Measurements from ENCODE around the gene LRFN2.

LRFN2 gene

DNA sequence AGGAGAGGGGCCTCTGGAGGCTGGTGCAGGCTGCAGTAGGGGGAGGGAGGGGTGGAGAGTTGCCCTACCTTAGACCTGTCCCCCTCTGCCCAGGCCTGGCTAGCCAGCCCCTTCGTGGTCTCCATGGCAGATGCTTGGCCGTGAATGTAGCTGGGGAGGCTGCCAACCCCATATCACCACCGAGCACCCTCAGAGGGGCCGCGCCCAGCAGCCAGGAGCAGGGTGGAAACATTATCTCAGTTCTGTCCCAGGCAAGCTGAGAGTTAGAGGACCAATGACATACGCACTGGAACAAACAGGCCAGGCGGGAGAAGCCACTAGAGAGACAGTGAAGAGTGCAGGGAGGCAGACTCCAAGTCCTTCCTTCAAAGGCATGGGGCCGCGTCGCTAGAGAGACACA is 66.5 kb downstream of the LRFN2 start:
- DNase-seq (ENCODE audit: extremely low read depth in 1 of 2, low read depth in 1 of 2) = no peak

GRCh38 chr6:40520084-40520483 is 67.1 kb downstream of the LRFN2 start:
- DNase-seq (ENCODE audit: extremely low read depth in 1 of 2, low read depth in 1 of 2) = no peak

DNA sequence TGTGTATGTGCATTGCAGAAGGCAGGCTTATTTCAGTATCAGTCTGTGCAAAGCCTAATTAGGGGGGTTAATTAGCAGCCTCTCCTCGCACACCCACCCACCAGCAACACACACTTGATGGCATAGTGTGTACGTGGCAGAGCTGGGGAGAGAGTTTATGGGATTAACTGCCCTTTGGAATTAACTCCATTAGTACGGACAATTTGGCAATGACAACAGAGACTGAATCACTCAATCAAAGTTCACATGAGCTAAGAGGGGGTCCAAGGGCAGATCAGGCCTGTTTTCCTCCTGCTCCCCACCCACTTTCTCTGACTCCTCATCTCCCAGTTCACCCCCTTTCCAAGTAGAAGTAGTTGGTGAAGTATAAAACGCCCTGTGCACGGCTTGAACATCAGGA is 69.5 kb downstream of the LRFN2 start:
- DNase-seq (ENCODE audit: extremely low read depth in 1 of 2, low read depth in 1 of 2) = no peak

- DNase-seq (ENCODE audit: extremely low read depth in 1 of 2, low read depth in 1 of 2) = no peak
Observed at GRCh38 chr6:40516429-40516828, 70.7 kb downstream of the LRFN2 start.

DNA sequence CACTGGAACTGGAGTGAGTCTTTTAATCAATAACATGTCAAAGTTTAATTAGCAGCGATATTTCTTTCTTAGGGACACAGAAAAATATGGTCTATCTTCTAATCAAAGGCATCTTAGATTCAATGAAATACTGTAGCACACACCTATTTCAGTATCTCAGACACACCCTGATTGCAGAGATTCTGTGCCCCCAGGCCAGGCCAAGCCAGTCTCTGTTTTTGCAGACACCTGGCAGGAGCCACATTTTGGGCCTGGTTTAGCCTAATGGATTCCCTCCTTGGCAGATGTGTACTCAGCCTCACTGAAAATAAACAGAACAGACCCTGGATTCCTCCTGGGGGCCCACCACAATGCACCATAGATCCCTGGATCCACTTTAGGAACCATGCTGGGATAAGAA is 74.8 kb downstream of the LRFN2 start:
- no peak for DNase-seq (ENCODE audit: extremely low read depth in 1 of 2, low read depth in 1 of 2)

DNA sequence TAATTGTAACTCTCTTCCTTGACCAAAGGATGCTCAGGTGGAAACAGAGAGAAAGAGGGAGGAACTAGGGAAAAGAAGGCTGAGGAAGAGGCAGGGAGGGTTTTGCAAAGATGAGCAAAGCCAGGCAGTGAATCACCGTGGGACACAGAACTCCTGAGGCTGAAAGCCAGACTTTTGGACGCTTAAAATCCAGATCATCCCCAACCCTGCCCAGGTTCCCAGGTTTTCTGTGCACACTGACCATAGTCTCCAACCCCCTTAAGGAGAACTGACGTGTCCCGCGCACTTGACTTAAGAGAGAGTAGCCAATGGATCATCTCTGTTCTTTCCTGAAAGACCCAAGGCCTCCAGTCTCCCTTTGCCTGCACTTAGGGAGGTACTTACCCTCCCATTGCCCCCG is 75.3 kb downstream of the LRFN2 start:
- DNase-seq (ENCODE audit: extremely low read depth in 1 of 2, low read depth in 1 of 2) = no peak

DNA sequence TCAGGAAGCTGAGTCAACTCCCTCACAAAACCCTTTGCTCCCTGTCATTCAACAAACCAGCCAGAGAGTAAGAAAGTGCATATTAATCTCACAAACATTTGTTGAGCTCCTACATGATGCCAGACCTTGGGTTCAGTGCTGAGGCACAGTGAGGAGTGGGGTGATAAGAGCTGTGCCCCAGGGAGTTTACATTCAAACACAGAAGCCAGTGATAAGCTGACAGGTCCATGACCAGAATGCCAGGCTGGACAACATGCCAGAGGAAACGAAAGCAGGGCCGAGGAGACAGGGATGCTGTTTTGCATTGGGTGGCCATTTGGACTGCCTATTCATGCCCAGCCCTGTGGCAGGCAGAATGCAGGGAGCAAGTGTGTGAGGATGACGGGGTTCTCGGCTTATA is 76.7 kb downstream of the LRFN2 start:
- DNase-seq (ENCODE audit: extremely low read depth in 1 of 2, low read depth in 1 of 2) = no peak

- no peak for DNase-seq (ENCODE audit: extremely low read depth in 1 of 2, low read depth in 1 of 2)
Observed at GRCh38 chr6:40509716-40510260, 77.4 kb downstream of the LRFN2 start.

GRCh38 chr6:40509086-40509485 is 78.1 kb downstream of the LRFN2 start:
- no peak for DNase-seq (ENCODE audit: extremely low read depth in 1 of 2, low read depth in 1 of 2)

DNA sequence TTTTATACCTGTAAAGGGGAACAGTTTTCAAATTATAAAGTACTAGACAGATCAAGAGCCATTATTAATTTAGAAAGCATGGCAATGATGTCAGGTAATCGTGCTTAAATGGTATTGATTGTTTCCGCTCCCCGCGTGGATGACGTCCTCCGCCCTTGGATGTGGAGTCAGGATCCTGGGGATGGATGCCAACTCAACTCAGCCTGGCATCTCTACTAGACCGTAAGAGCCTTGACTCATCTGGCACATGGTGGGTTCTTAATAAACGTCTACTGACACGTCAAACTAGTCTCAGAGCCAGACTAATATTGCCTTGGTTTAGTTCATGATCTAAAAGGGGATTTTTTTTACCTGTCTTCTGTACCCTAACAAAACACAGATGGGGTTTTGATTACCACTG is 80.2 kb downstream of the LRFN2 start:
- no peak for DNase-seq (ENCODE audit: extremely low read depth in 1 of 2, low read depth in 1 of 2)

GRCh38 chr6:40505191-40505810 is 81.9 kb downstream of the LRFN2 start:
- no peak for DNase-seq (ENCODE audit: extremely low read depth in 1 of 2, low read depth in 1 of 2)

DNA sequence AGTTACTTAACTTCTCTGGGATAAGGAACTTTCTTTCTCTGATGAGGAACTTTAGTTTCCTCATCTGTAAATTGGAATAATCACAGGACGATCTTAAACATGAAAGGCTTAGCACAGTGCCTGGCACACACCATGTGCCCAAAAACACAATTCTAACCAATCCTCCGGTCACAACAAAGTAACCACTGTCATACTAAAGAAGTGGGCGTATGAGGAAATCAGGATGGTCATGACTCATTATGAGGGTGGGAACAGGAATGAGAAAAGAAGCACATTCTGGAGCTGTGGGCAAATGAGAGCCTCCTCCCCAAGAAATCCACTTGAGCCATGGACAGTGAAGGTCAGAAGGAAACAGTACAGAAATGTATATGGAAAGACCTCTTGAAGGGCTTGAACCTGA is 82.9 kb downstream of the LRFN2 start:
- no peak for DNase-seq (ENCODE audit: extremely low read depth in 1 of 2, low read depth in 1 of 2)

DNA sequence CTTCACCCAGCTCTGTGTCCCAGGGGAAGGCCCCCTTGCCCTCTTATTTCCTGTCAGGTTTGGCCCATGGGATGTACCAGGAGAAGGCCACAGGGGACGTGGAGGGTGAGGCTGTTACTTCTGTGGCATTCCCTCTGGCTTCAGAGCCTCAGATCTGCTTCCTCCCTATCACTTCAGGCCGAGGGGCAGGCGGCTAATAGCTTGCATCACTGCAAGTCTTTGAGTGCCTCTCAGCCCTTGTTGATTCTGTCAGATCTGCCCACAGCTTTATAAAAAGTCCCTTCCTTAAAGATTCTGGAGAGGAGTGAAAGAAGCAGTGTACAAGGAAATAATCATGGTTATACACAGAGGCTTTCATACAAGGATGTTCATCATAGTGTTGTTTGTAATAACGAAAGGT is 86.9 kb downstream of the LRFN2 start:
- DNase-seq (ENCODE audit: extremely low read depth in 1 of 2, low read depth in 1 of 2) = no peak

GRCh38 chr6:40499215-40499614 is 87.9 kb downstream of the LRFN2 start:
- DNase-seq (ENCODE audit: extremely low read depth in 1 of 2, low read depth in 1 of 2) = no peak

GRCh38 chr6:40498148-40498547 is 89.0 kb downstream of the LRFN2 start:
- no peak for DNase-seq (ENCODE audit: extremely low read depth in 1 of 2, low read depth in 1 of 2)

DNA sequence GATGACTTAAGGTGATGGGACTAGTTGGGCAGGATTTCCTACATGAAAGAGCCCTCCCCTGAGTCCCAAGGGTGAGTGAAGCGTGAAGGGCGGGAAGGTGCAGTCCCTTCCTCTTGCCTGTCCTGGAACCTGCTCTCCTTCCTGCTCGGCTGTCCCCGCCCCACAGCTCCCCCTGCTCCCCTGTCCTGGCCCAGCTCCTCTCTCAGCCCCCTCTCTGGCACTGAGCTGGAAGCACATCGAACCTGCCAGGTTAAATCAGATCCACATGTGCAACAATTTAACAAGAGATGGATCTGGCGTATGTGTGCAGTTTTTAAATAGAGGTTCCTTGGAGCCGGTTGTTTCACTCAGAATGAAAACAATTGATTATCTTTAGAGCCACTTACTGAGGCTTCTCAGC is 95.0 kb downstream of the LRFN2 start:
- DNase-seq (ENCODE audit: extremely low read depth in 1 of 2, low read depth in 1 of 2) = no peak

DNA sequence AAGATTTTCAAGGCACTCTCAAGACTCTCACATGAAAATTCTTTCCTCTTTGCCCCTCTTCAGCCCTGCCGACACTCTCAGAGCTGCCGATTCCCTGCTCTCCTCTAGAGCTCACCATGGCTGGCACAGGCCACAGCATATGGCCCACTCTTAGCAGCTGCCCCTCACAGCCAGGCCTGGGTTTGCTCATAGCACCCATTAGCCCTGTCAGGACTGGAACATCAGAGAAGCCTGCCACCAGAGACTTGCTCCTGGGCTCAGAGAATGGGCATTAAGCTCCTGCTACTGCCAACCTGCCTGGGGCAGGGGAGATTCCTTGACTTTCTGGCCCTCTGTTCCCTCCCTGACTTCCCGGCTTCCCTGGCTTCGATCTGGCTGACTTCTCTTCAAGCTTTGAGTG is 96.7 kb downstream of the LRFN2 start:
- no peak for DNase-seq (ENCODE audit: extremely low read depth in 1 of 2, low read depth in 1 of 2)

- no peak for DNase-seq (ENCODE audit: extremely low read depth in 1 of 2, low read depth in 1 of 2)
Observed at GRCh38 chr6:40489798-40490197, 97.4 kb downstream of the LRFN2 start.

- no peak for DNase-seq (ENCODE audit: extremely low read depth in 1 of 2, low read depth in 1 of 2)
Observed at GRCh38 chr6:40486576-40486975, 100.6 kb downstream of the LRFN2 start.

DNA sequence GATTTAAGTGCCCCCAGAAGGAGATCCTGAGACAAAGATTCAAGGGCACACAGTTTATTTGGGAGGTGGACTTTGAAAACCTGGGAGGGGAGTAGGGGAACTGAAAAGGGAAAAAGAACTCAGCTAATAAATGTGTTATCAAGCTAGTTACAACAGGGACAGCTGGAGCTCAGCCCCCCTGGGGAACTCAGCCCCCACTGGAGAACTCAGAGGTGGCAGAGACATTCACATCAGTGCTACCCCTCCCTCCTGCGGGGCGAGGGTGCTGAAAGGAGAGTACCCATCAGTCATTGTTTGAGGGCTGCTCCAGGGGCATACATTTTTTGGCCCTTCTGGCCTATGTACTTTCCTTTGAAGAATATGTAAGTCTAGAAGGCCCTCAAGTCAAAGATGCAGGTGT is 101.4 kb downstream of the LRFN2 start:
- no peak for DNase-seq (ENCODE audit: extremely low read depth in 1 of 2, low read depth in 1 of 2)

DNA sequence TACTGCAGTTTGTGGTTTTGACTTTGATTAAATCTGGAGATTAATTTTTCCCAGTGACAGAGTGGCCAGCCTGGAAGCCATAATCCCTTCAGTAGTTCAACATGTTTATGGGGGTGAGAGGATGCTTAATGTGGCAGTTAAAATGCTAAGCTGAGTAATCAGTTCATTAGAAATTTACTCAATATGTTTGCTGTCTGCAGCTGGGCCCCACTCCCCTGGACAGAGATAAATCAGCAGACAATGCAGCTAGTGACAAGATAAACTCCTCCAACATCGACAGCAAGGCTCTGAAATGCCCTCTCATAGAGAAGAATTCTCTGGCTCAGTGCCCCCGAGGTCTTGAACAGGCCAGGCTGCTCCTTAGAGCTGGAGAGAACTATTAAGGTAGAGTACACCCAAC is 101.9 kb downstream of the LRFN2 start:
- DNase-seq (ENCODE audit: extremely low read depth in 1 of 2, low read depth in 1 of 2) = no peak

GRCh38 chr6:40484066-40484465 is 103.1 kb downstream of the LRFN2 start:
- DNase-seq (ENCODE audit: extremely low read depth in 1 of 2, low read depth in 1 of 2) = no peak

GRCh38 chr6:40482532-40482931 is 104.6 kb downstream of the LRFN2 start:
- DNase-seq (ENCODE audit: extremely low read depth in 1 of 2, low read depth in 1 of 2) = no peak
